ENCODE results near the gene CFAP43. TPM values are rescaled to one million over a fixed set of nuclear protein-coding genes. Genes with fewer than 3 reads are reported as not detected.

CFAP43 gene
- total and polyA plus RNA-seq, 9 of the 15 experiments (the other 6 are each of a cell fraction or from before 2014, with no cell fraction given), result 0.07 to 0.86 (median 0.11) TPM; not detected in 1

- BruUV-seq (replicated peaks), result no TSS peak
- ATAC-seq, result no peak
Observed at GRCh38 chr10:104234934-104235333, 2.8 kb upstream of the CFAP43 start.

GRCh38 chr10:104233817-104234216 lies 1.7 kb upstream of the CFAP43 start:
- no peaks in the 10 kb centered on the region for H3K79me2 ChIP-seq (ENCODE audit: control insufficient read depth, insufficient read depth, low read length)
- no peaks in the 10 kb centered on the region for H3K27me3 ChIP-seq (ENCODE audit: control insufficient read depth in 2 of 2, insufficient read depth in 2 of 2, low read length in 2 of 2)
- no peaks in the 10 kb centered on the region for H3K9me1 ChIP-seq (ENCODE audit: control insufficient read depth, insufficient read depth, low read length)
- ChIA-PET CTCF (ENCODE audit: low intra/inter-chr PET ratio) (no interaction called here), POLR2A (no interaction called here)
- no peaks in the 10 kb centered on the region for H3K36me3 ChIP-seq (ENCODE audit: control insufficient read depth, insufficient read depth, low read length)
- DNase-seq (ENCODE audit: extremely low read depth in 1 of 4, low spot score in 3 of 4) (no peak), ATAC-seq (no peak), FAIRE-seq (no peak)
- H3K4me3 ChIP-seq, result no peak overlapping the region
- in situ Hi-C loops (cut with MboI), result no loop called here
- H3K4me2 ChIP-seq (ENCODE audit: insufficient read depth, low read length), result no peak overlapping the region
- no peak overlapping the region for H3K27ac ChIP-seq (ENCODE audit: extremely low read depth, low read depth, low read length)
- H4K20me1 ChIP-seq (replicated peaks; ENCODE audit: control insufficient read depth, insufficient read depth, low read length), result no peaks in the 10 kb centered on the region
- intact Hi-C loops (cut with micrococcal nuclease), result no loop called here
- no TSS peak for BruUV-seq (replicated peaks)
- 0 out of 2 replicates have a peak, but pooled peaks cover 3% of the 10 kb centered on the region for H3K9me3 ChIP-seq (replicated peaks; ENCODE audit: control insufficient read depth, insufficient read depth, low read depth, low read length)
- WGBS (ENCODE audit: insufficient coverage, low coverage, missing lambda C conversion rate), result 33% methylated on average over 1 of the region's 1 CpG
- H2AFZ ChIP-seq (ENCODE audit: low read depth, low read length), result no peak overlapping the region
- no peak overlapping the region for H3K9ac ChIP-seq (ENCODE audit: insufficient read depth in 1 of 2, low read depth in 2 of 2, low read length in 2 of 2)
- H3K4me1 ChIP-seq (replicated peaks in 1 of 2; ENCODE audit: control insufficient read depth in 2 of 2, insufficient read depth in 2 of 2, low read length in 2 of 2), result peaks cover 0 to 11% of the 10 kb centered on the region in 2 experiments; a peak in 2 of 5 replicates
- no peak for TF ChIP-seq MEIS2 (IDR thresholded peaks at IDR 0.05; ENCODE audit: partially characterized antibody)
- TF ChIP-seq ZBTB34 (CRISPR knock-in tag; IDR thresholded peaks at IDR 0.05), result no peak
- no peak for TF ChIP-seq RREB1 (CRISPR knock-in tag; IDR thresholded peaks at IDR 0.05)
- no peak for TF ChIP-seq ZNF589 (CRISPR knock-in tag; IDR thresholded peaks at IDR 0.05; ENCODE audit: low read depth)
- no peak for TF ChIP-seq PTRF (tag; IDR thresholded peaks at IDR 0.05)
- TF ChIP-seq CC2D1A (IDR thresholded peaks at IDR 0.05), result no peak
- TF ChIP-seq RBM14 (IDR thresholded peaks at IDR 0.05; ENCODE audit: borderline replicate concordance, insufficient read depth, low read depth, low read length), result no peak

More at GRCh38 chr10:104234934-104235333, 2.8 kb upstream of the CFAP43 start:
- no peaks in the 10 kb centered on the region for H3K79me2 ChIP-seq (ENCODE audit: control insufficient read depth, insufficient read depth, low read length)
- WGBS (ENCODE audit: insufficient coverage, low coverage, missing lambda C conversion rate), result 13% methylated on average over 1 of the region's 1 CpG
- H3K9ac ChIP-seq (ENCODE audit: insufficient read depth in 1 of 2, low read depth in 2 of 2, low read length in 2 of 2), result no peak overlapping the region
- DNase-seq (ENCODE audit: extremely low read depth in 1 of 4, low spot score in 3 of 4), result no peak
- H3K9me3 ChIP-seq (replicated peaks; ENCODE audit: control insufficient read depth, insufficient read depth, low read depth, low read length), result 0 out of 2 replicates have a peak, but pooled peaks cover 3% of the 10 kb centered on the region
- H3K27ac ChIP-seq (ENCODE audit: extremely low read depth, low read depth, low read length), result no peak overlapping the region
- FAIRE-seq, result no peak
- no peak overlapping the region for H3K4me3 ChIP-seq
- no peaks in the 10 kb centered on the region for H3K27me3 ChIP-seq (ENCODE audit: control insufficient read depth in 2 of 2, insufficient read depth in 2 of 2, low read length in 2 of 2)
- no peaks in the 10 kb centered on the region for H3K9me1 ChIP-seq (ENCODE audit: control insufficient read depth, insufficient read depth, low read length)
- ChIA-PET POLR2A (no interaction called here), CTCF (ENCODE audit: low intra/inter-chr PET ratio) (no interaction called here)
- no peak overlapping the region for H3K4me2 ChIP-seq (ENCODE audit: insufficient read depth, low read length)
- TF ChIP-seq ZNF696 (CRISPR knock-in tag; conservative IDR thresholded peaks at IDR 0.05) (no peak), ILK (tag; IDR thresholded peaks at IDR 0.05; ENCODE audit: borderline replicate concordance, low read depth) (no peak), BRD9 (IDR thresholded peaks at IDR 0.05; ENCODE audit: low read depth, partially characterized antibody) (peak; percentile 65)
- no peak overlapping the region for H2AFZ ChIP-seq (ENCODE audit: low read depth, low read length)
- intact Hi-C loops (cut with micrococcal nuclease), result no loop called here
- in situ Hi-C loops (cut with MboI), result no loop called here
- peaks cover 4 to 11% of the 10 kb centered on the region in 2 experiments; a peak in 4 of 5 replicates for H3K4me1 ChIP-seq (replicated peaks in 1 of 2; ENCODE audit: control insufficient read depth in 2 of 2, insufficient read depth in 2 of 2, low read length in 2 of 2)
- no peaks in the 10 kb centered on the region for H4K20me1 ChIP-seq (replicated peaks; ENCODE audit: control insufficient read depth, insufficient read depth, low read length)
- H3K36me3 ChIP-seq (ENCODE audit: control insufficient read depth, insufficient read depth, low read length), result no peaks in the 10 kb centered on the region
